Measurements from ENCODE around the gene GAST. TPM values are rescaled to one million over a fixed set of nuclear protein-coding genes. Genes with fewer than 3 reads are reported as not detected.

Gene GAST
- total RNA-seq, 4 donors from 2014 or later = not detected

- in situ Hi-C loops (cut with MboI; ENCODE audit: low pct_ligation_motif_present in 1 of 4, low pct_unique_long_range_greater_than_20kb in 1 of 4, low sequenced_read_pairs in 3 of 4) (no loop called here), intact Hi-C loops (cut with DNase I; ENCODE audit: low total_unique reads) (no loop called here)
- WGBS, 2 donors (ENCODE audit: low coverage in 1 of 2) = 81 to 87% methylated on average over 8 of the region's 8 CpGs
- Histone ChIP-seq H3K27me3 (no peaks in the 10 kb centered on the region), H3K4me1 (peaks cover 0 to 2% (median under 1%) of the 10 kb centered on the region in 4 donors), H3K4me3 (no peak overlapping the region), H3K27ac (no peak overlapping the region), H3K9me3 (no peaks in the 10 kb centered on the region), H3K36me3 (no peaks in the 10 kb centered on the region)
- DNase-seq = no peak
- TF ChIP-seq EP300 (IDR thresholded peaks at IDR 0.05; ENCODE audit: low read depth) = no peak
- no peak for TF ChIP-seq POLR2A (IDR thresholded peaks at IDR 0.05)
- TF ChIP-seq CTCF (IDR thresholded peaks at IDR 0.05) = no peak
- no peak for TF ChIP-seq POLR2AphosphoS5 (IDR thresholded peaks at IDR 0.05)
These were observed 9.4 kb upstream of the GAST start for GRCh38 chr17:41702712-41703111.

GRCh38 chr17:41705271-41705991, 6.7 kb upstream of the GAST start:
- intact Hi-C loops (cut with DNase I; ENCODE audit: low total_unique reads) (no loop called here), in situ Hi-C loops (cut with MboI; ENCODE audit: low pct_ligation_motif_present in 1 of 4, low pct_unique_long_range_greater_than_20kb in 1 of 4, low sequenced_read_pairs in 3 of 4) (no loop called here)
- no peaks in the 10 kb centered on the region for H3K9me3 ChIP-seq
- no peaks in the 10 kb centered on the region for H3K27me3 ChIP-seq
- no peaks in the 10 kb centered on the region for H3K36me3 ChIP-seq
- no peak overlapping the region for H3K4me3 ChIP-seq
- TF ChIP-seq CTCF (IDR thresholded peaks at IDR 0.05) = no peak
- 68 to 69% methylated on average over 9 to 13 of the region's 13 CpGs for WGBS, 2 donors (ENCODE audit: low coverage in 1 of 2)
- H3K27ac ChIP-seq = no peak overlapping the region
- DNase-seq = no peak
- H3K4me1 ChIP-seq = no peaks in the 10 kb centered on the region

GRCh38 chr17:41707803-41708669, 4.1 kb upstream of the GAST start:
- Histone ChIP-seq H3K36me3 (no peaks in the 10 kb centered on the region), H3K27me3 (peaks cover 7% of the 10 kb centered on the region), H3K4me3 (no peak overlapping the region), H3K4me1 (no peaks in the 10 kb centered on the region), H3K9me3 (no peaks in the 10 kb centered on the region), H3K27ac (no peak overlapping the region)
- intact Hi-C loops (cut with DNase I; ENCODE audit: low total_unique reads) = no loop called here
- WGBS, 2 donors (ENCODE audit: low coverage in 1 of 2) = 71 to 79% methylated on average over 2 to 10 of the region's 10 CpGs
- in situ Hi-C loops (cut with MboI; ENCODE audit: low pct_ligation_motif_present in 1 of 4, low pct_unique_long_range_greater_than_20kb in 1 of 4, low sequenced_read_pairs in 3 of 4) = no loop called here
- DNase-seq = no peak
- TF ChIP-seq POLR2A (IDR thresholded peaks at IDR 0.05) = no peak
- no peak for TF ChIP-seq EP300 (IDR thresholded peaks at IDR 0.05; ENCODE audit: low read depth)
- no peak for TF ChIP-seq CTCF (IDR thresholded peaks at IDR 0.05)
- no peak for TF ChIP-seq POLR2AphosphoS5 (IDR thresholded peaks at IDR 0.05)

- Histone ChIP-seq H3K27me3 (peaks cover 7% of the 10 kb centered on the region), H3K9me3 (no peaks in the 10 kb centered on the region), H3K36me3 (no peaks in the 10 kb centered on the region), H3K4me3 (no peak overlapping the region), H3K4me1 (no peaks in the 10 kb centered on the region), H3K27ac (no peak overlapping the region)
- TF ChIP-seq EP300 (IDR thresholded peaks at IDR 0.05; ENCODE audit: low read depth) (no peak), CTCF (IDR thresholded peaks at IDR 0.05) (no peak), POLR2AphosphoS5 (IDR thresholded peaks at IDR 0.05) (no peak), POLR2A (IDR thresholded peaks at IDR 0.05) (no peak)
- no peak for DNase-seq
- intact Hi-C loops (cut with DNase I; ENCODE audit: low total_unique reads) (no loop called here), in situ Hi-C loops (cut with MboI; ENCODE audit: low pct_ligation_motif_present in 1 of 4, low pct_unique_long_range_greater_than_20kb in 1 of 4, low sequenced_read_pairs in 3 of 4) (no loop called here)
- 56 to 58% methylated on average over 6 to 8 of the region's 8 CpGs for WGBS, 2 donors (ENCODE audit: low coverage in 1 of 2)
These were observed 1.6 kb upstream of the GAST start for GRCh38 chr17:41710472-41711090.

Data from transverse colon (tissue), 4 donors.